Gastrocnemius medialis (tissue), 4 donors: ENCODE measurements around the gene HNRNPUL1.

Experiments
- POLR2A ChIP-seq, 2 donors: fragments of 450-650 bp; IDR thresholded peaks; one replicate each; pipeline ENCODE4 v1.6.1; 2017; ENCODE audit warnings: antibody characterized with exemption in 2 of 2, mild to moderate bottlenecking in 2 of 2, moderate library complexity in 2 of 2
- TF ChIP-seq, protein P1 (sequence below), 5 experiments: fragments of 450-650 bp in 3 of 5; fragments of 200-600 bp in 2 of 5; sonication (generic) in 2 of 5; IDR thresholded peaks in 4 of 5; conservative IDR thresholded peaks in 1 of 5; 1 replicate in 4 of 5; 2 replicates in 1 of 5; pipeline ENCODE4 v1.5.1; 2016 to 2019; ENCODE audit warnings: antibody characterized with exemption in 5 of 5, mild to moderate bottlenecking in 3 of 5, moderate library complexity in 3 of 5

DNA sequence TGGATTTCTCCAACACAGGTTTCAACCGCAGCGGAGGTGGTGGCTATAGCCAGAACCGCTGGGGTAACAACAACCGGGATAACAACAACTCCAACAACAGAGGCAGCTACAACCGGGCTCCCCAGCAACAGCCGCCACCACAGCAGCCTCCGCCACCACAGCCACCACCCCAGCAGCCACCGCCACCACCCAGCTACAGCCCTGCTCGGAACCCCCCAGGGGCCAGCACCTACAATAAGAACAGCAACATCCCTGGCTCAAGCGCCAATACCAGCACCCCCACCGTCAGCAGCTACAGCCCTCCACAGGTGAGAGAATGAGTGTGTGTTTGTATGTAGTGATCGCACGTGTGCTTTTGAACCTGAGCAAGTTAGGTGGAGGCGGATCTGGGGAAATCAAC lies 39.8 kb downstream of the HNRNPUL1 start:
- TF ChIP-seq, protein P1, sequence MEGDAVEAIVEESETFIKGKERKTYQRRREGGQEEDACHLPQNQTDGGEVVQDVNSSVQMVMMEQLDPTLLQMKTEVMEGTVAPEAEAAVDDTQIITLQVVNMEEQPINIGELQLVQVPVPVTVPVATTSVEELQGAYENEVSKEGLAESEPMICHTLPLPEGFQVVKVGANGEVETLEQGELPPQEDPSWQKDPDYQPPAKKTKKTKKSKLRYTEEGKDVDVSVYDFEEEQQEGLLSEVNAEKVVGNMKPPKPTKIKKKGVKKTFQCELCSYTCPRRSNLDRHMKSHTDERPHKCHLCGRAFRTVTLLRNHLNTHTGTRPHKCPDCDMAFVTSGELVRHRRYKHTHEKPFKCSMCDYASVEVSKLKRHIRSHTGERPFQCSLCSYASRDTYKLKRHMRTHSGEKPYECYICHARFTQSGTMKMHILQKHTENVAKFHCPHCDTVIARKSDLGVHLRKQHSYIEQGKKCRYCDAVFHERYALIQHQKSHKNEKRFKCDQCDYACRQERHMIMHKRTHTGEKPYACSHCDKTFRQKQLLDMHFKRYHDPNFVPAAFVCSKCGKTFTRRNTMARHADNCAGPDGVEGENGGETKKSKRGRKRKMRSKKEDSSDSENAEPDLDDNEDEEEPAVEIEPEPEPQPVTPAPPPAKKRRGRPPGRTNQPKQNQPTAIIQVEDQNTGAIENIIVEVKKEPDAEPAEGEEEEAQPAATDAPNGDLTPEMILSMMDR (IDR thresholded peaks at IDR 0.05 in 4 of 5, conservative IDR thresholded peaks at IDR 0.05 in 1 of 5), result no peak
- no peak for TF ChIP-seq POLR2A (IDR thresholded peaks at IDR 0.05)
